Activated naive CD4-positive, alpha-beta T cell treated with anti-CD3 and anti-CD28 coated beads, Interleukin-2, amount 50 U/mL, for 24 hours (primary cell): Measurements from ENCODE around the gene TAS2R20.
"Not testable (repeated sequence)": the region's sequence is repeated elsewhere in the genome, so short reads cannot be mapped to it uniquely, and the experiment has no call there.

Experiments used
- H3K27ac Mint-ChIP-seq: one replicate; pipeline ENCODE4 v1.8.0; 2021; ENCODE audit warnings: mild to moderate bottlenecking, mixed read lengths
- H3K27me3 Mint-ChIP-seq: one replicate; pipeline ENCODE4 v1.8.0; 2021; ENCODE audit warnings: mixed read lengths
- H3K36me3 Mint-ChIP-seq: one replicate; pipeline ENCODE4 v1.8.0; 2021; ENCODE audit warnings: mixed read lengths
- H3K4me1 Mint-ChIP-seq: one replicate; pipeline ENCODE4 v1.8.0; 2021; ENCODE audit warnings: mixed read lengths
- H3K4me3 Mint-ChIP-seq: one replicate; pipeline ENCODE4 v1.8.0; 2021; ENCODE audit warnings: mild to moderate bottlenecking, mixed read lengths
- H3K9me3 Mint-ChIP-seq: one replicate; pipeline ENCODE4 v1.8.0; 2021; ENCODE audit warnings: mixed read lengths

The TAS2R20 gene

DNA sequence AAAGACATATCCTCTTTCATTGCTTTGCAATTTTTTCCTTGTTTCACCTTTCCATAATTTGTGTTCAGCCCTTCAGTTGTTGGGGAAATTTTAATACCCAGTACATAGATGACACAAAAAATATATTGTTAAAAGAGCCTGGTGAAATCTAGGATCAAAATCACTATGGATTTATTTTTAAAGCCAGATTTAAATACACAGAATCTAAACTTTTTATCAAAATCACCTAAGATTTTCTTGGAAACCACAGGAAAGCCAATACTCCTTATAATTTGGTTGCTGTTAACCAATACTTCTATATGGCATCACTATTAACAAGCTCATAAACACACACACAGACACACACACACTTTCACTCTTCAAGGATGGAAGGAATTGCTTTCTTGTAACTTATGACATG lies at the start of gene TAS2R20:
TSS of gene TAS2R20 (minus strand) at position 101 of the 400 bp plus-strand sequence. CDS start 429 bp downstream, outside the sequence.
- Mint-ChIP-seq H3K4me1 (no peaks in the 10 kb centered on the region), H3K36me3 (peaks cover 18% of the 10 kb centered on the region), H3K4me3 (no peak within 1 kb of the TSS), H3K27ac (no peak within 1 kb of the TSS), H3K27me3 (no peaks in the 10 kb centered on the region), H3K9me3 (no peaks in the 10 kb centered on the region)

DNA sequence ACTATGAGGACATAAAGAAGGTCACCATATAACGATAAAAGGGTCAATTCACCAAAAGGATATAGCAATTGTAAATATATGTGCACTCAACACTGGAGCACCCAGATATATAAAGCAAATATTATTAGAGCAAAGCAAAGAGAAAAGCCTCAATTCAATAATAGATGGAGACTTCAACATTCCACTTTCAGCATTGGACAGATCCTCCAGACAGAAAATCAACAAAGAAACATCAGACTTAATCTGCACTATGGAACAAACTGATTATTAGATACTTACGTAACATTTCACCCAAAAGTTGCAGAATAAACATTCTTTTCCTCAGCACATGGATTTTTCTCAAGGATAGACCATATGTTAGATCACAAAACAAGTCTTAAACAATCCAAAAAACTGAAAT lies 43.3 kb upstream of the TAS2R20 start:
- H3K27me3 Mint-ChIP-seq, H3K4me3 Mint-ChIP-seq, H3K9me3 Mint-ChIP-seq, H3K27ac Mint-ChIP-seq: not testable (repeated sequence)
- Mint-ChIP-seq H3K4me1 (peaks cover 35% of the 10 kb centered on the region), H3K36me3 (peaks cover 46% of the 10 kb centered on the region)

- H3K4me3 Mint-ChIP-seq = no peak overlapping the region
- no peaks in the 10 kb centered on the region for H3K9me3 Mint-ChIP-seq
- no peaks in the 10 kb centered on the region for H3K27me3 Mint-ChIP-seq
- H3K27ac Mint-ChIP-seq = no peak overlapping the region
- H3K36me3 Mint-ChIP-seq = peaks cover 44% of the 10 kb centered on the region
- peaks cover 34% of the 10 kb centered on the region for H3K4me1 Mint-ChIP-seq
Measured at GRCh38 chr12:11040162-11040561, 42.1 kb upstream of the TAS2R20 start.

- Mint-ChIP-seq H3K4me3 (no peak overlapping the region), H3K27me3 (no peaks in the 10 kb centered on the region), H3K9me3 (no peaks in the 10 kb centered on the region), H3K27ac (no peak overlapping the region), H3K4me1 (peaks cover 33% of the 10 kb centered on the region), H3K36me3 (peaks cover 38% of the 10 kb centered on the region)
Measured at GRCh38 chr12:11039171-11039570, 41.1 kb upstream of the TAS2R20 start.

- not testable (repeated sequence) for H3K9me3 Mint-ChIP-seq, H3K27ac Mint-ChIP-seq, H3K27me3 Mint-ChIP-seq, H3K4me3 Mint-ChIP-seq, H3K4me1 Mint-ChIP-seq
- H3K36me3 Mint-ChIP-seq = peaks cover 26% of the 10 kb centered on the region
Measured at GRCh38 chr12:11033959-11034358, 35.9 kb upstream of the TAS2R20 start.

GRCh38 chr12:11031307-11031706 lies 33.2 kb upstream of the TAS2R20 start, which contains the start of gene TAS2R31:
Gene TAS2R31 (minus strand): TSS chr12:11031407. CDS start chr12:11031335, 72 bp downstream.
- Mint-ChIP-seq H3K27me3 (no peaks in the 10 kb centered on the region), H3K27ac (no peak within 1 kb of the TSS), H3K4me1 (peaks cover 4% of the 10 kb centered on the region), H3K9me3 (no peaks in the 10 kb centered on the region), H3K36me3 (peaks cover 29% of the 10 kb centered on the region), H3K4me3 (no peak within 1 kb of the TSS)

- Mint-ChIP-seq H3K4me3 (no peak overlapping the region), H3K9me3 (no peaks in the 10 kb centered on the region), H3K4me1 (peaks cover 7% of the 10 kb centered on the region), H3K27ac (no peak overlapping the region), H3K27me3 (no peaks in the 10 kb centered on the region), H3K36me3 (peaks cover 28% of the 10 kb centered on the region)
Measured at GRCh38 chr12:11026118-11026517, 28.0 kb upstream of the TAS2R20 start.

DNA sequence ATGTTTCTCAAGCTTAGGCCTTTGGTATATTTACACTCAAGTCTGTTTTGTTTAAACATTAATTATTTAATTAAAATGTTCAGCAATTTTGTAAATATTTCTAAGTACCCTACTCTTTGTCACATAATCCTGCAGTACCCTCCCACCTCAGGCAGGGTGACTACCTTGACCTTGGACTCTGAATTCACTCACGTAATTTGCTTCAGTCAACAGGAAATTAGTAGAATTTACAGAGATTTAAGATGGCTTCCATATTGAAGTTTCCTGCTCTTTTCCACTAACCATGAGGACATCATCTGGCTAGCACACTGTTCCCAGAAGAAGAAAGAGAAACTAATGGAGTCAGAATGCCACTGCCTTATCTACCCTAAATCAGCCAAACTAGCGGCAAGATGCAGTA lies 25.3 kb upstream of the TAS2R20 start:
- Mint-ChIP-seq H3K4me3 (no peak overlapping the region), H3K9me3 (no peaks in the 10 kb centered on the region), H3K27me3 (no peaks in the 10 kb centered on the region), H3K4me1 (peaks cover 7% of the 10 kb centered on the region), H3K36me3 (peaks cover 22% of the 10 kb centered on the region), H3K27ac (no peak overlapping the region)

- no peaks in the 10 kb centered on the region for H3K27me3 Mint-ChIP-seq
- peaks cover 7% of the 10 kb centered on the region for H3K4me1 Mint-ChIP-seq
- H3K27ac Mint-ChIP-seq = peak within 1 kb of the TSS; percentile 26
- H3K4me3 Mint-ChIP-seq = no peak within 1 kb of the TSS
- no peaks in the 10 kb centered on the region for H3K9me3 Mint-ChIP-seq
- peaks cover 22% of the 10 kb centered on the region for H3K36me3 Mint-ChIP-seq
Measured at GRCh38 chr12:11022520-11022919, 24.4 kb upstream of the TAS2R20 start, which contains the start of gene TAS2R19. Gene TAS2R19 (minus strand): TSS chr12:11022620. CDS start chr12:11022571, 49 bp downstream.

DNA sequence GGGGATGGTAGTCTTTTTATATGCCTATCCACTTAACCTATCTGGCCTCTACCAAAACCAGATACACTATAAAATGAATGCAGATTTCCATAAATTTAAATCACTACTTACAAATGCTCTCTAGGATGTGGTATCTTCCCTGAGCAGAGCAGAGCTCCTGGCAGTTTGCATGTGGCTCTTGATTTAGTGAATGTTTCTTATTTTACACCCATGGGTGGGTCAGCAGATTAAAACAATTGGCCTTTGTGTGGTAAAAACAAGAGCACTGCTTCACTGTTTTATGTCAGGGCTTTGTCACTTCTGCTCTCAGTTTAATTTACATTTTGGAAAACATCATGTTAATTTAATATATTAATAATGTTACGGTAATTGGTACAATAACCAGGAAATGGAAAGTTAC lies 18.8 kb upstream of the TAS2R20 start:
- Mint-ChIP-seq H3K27ac (no peak overlapping the region), H3K4me1 (peaks cover 18% of the 10 kb centered on the region), H3K27me3 (no peaks in the 10 kb centered on the region), H3K4me3 (no peak overlapping the region), H3K9me3 (no peaks in the 10 kb centered on the region), H3K36me3 (peaks cover 15% of the 10 kb centered on the region)

- Mint-ChIP-seq H3K36me3 (peaks cover 14% of the 10 kb centered on the region), H3K9me3 (no peaks in the 10 kb centered on the region), H3K4me1 (peaks cover 14% of the 10 kb centered on the region), H3K27ac (no peak overlapping the region), H3K27me3 (no peaks in the 10 kb centered on the region), H3K4me3 (no peak overlapping the region)
Measured at GRCh38 chr12:11015775-11016430, 17.8 kb upstream of the TAS2R20 start.

GRCh38 chr12:11014234-11014633 lies 16.1 kb upstream of the TAS2R20 start:
- peaks cover 13% of the 10 kb centered on the region for H3K36me3 Mint-ChIP-seq
- H3K27ac Mint-ChIP-seq = no peak overlapping the region
- H3K27me3 Mint-ChIP-seq = no peaks in the 10 kb centered on the region
- no peaks in the 10 kb centered on the region for H3K9me3 Mint-ChIP-seq
- H3K4me1 Mint-ChIP-seq = peaks cover 14% of the 10 kb centered on the region
- no peak overlapping the region for H3K4me3 Mint-ChIP-seq

DNA sequence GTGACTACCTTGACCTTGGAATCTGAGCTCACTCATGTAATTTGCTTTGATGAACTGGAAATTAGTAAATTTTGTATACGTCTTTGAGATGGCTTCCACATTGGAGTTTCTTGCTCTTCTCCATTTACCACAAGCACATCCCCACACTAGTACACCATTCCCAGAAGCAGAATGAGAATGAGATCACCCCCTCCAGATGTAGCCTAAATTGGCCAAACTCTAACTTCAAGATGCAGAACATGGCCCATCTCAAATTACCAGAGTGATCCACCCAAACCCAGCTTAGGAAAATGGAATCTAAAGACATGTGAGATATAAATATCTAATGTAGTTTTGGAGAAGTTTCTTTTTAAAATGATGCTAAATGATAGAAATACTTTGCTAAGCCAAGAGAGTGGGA lies 9.5 kb upstream of the TAS2R20 start:
- H3K9me3 Mint-ChIP-seq = no peaks in the 10 kb centered on the region

GRCh38 chr12:10994307-10994706 lies 3.8 kb downstream of the TAS2R20 start:
- no peaks in the 10 kb centered on the region for H3K4me1 Mint-ChIP-seq
- H3K27ac Mint-ChIP-seq = no peak overlapping the region
- H3K4me3 Mint-ChIP-seq = no peak overlapping the region
- no peaks in the 10 kb centered on the region for H3K9me3 Mint-ChIP-seq
- H3K27me3 Mint-ChIP-seq = no peaks in the 10 kb centered on the region
- peaks cover 20% of the 10 kb centered on the region for H3K36me3 Mint-ChIP-seq

More for the DNA sequence above, 9.5 kb upstream of the TAS2R20 start:
- H3K4me3 Mint-ChIP-seq = no peak overlapping the region
- H3K27me3 Mint-ChIP-seq = no peaks in the 10 kb centered on the region
- H3K36me3 Mint-ChIP-seq = peaks cover 11% of the 10 kb centered on the region
- H3K4me1 Mint-ChIP-seq = peaks cover 5% of the 10 kb centered on the region
- H3K27ac Mint-ChIP-seq = no peak overlapping the region

GRCh38 chr12:10989107-10989506 lies 9.0 kb downstream of the TAS2R20 start:
- H3K36me3 Mint-ChIP-seq = peaks cover 11% of the 10 kb centered on the region
- no peaks in the 10 kb centered on the region for H3K9me3 Mint-ChIP-seq
- H3K27ac Mint-ChIP-seq = no peak overlapping the region
- H3K27me3 Mint-ChIP-seq = no peaks in the 10 kb centered on the region
- H3K4me1 Mint-ChIP-seq = peaks cover 24% of the 10 kb centered on the region
- no peak overlapping the region for H3K4me3 Mint-ChIP-seq

GRCh38 chr12:10986812-10987211 lies 11.3 kb downstream of the TAS2R20 start, which contains the start of gene TAS2R50:
Gene TAS2R50 (minus strand): TSS chr12:10986912. CDS start chr12:10986860, 52 bp downstream.
- no peaks in the 10 kb centered on the region for H3K27me3 Mint-ChIP-seq
- no peaks in the 10 kb centered on the region for H3K9me3 Mint-ChIP-seq
- no peak within 1 kb of the TSS for H3K4me3 Mint-ChIP-seq
- H3K4me1 Mint-ChIP-seq = peaks cover 41% of the 10 kb centered on the region
- peaks cover 11% of the 10 kb centered on the region for H3K36me3 Mint-ChIP-seq
- peak within 1 kb of the TSS; percentile 14 for H3K27ac Mint-ChIP-seq

- H3K27me3 Mint-ChIP-seq = no peaks in the 10 kb centered on the region
- H3K4me1 Mint-ChIP-seq = peaks cover 68% of the 10 kb centered on the region
- no peak overlapping the region for H3K4me3 Mint-ChIP-seq
- no peaks in the 10 kb centered on the region for H3K9me3 Mint-ChIP-seq
- H3K27ac Mint-ChIP-seq = no peak overlapping the region
- H3K36me3 Mint-ChIP-seq = peaks cover 4% of the 10 kb centered on the region
Measured at GRCh38 chr12:10982244-10982643, 15.9 kb downstream of the TAS2R20 start.
